ENCODE data around the gene SIRPD.
"Not testable (repeated sequence)": the region's sequence is repeated elsewhere in the genome, so short reads cannot be mapped to it uniquely, and the experiment has no call there.

SIRPD gene

GRCh38 chr20:1536893-1537730 is 20.4 kb downstream of the SIRPD start:
- DNase-seq, result no peak

- no peak for DNase-seq
Observed at GRCh38 chr20:1535420-1536175, 21.9 kb downstream of the SIRPD start.

GRCh38 chr20:1534526-1534925 is 23.0 kb downstream of the SIRPD start:
- no peak for DNase-seq

GRCh38 chr20:1533059-1533458 is 24.4 kb downstream of the SIRPD start:
- DNase-seq, result no peak

GRCh38 chr20:1528811-1529210 is 28.7 kb downstream of the SIRPD start:
- no peak for DNase-seq

DNA sequence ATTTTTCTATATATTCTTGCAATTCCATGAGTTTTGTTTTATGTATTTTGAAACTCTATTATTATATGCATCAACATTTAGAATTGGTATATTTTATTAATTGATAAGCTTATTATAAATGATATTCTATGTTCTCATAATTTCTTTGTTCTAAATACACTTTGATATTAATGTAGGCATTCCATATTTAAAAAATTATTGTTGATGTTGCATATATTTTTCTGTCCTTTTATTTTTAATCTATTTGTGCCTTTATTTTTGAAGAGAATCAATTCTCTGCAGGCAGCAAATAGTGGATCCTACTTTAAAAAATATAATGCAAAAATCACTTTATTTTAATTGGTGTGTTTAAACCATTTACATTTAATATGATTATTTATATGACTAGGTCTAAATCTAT is 29.6 kb downstream of the SIRPD start:
- DNase-seq, result no peak

DNA sequence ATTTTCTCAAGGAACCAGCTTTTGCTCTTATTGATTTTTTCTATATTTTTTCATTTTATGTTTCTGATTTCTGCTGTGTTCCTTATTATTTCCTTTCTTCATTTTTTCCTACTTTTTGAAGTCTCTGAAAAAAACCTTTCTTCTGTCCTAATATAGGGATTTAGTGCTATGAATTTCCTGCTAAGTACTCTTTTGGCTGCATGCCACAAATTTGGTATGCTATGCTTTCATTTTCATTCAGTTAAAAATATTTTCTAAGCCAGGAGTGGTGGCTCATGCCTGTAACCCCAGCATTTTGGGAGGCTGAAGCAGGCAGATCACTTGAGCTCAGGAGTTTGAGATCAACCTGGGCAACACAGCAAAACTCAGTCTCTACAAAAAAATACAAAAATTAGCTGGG is 30.6 kb downstream of the SIRPD start:
- DNase-seq, result no peak

- no peak for DNase-seq
Observed at GRCh38 chr20:1526310-1526709, 31.2 kb downstream of the SIRPD start.

GRCh38 chr20:1524004-1524403 is 33.5 kb downstream of the SIRPD start:
- no peak for DNase-seq

- no peak for DNase-seq
Observed at GRCh38 chr20:1517010-1517409, 40.5 kb downstream of the SIRPD start.

DNA sequence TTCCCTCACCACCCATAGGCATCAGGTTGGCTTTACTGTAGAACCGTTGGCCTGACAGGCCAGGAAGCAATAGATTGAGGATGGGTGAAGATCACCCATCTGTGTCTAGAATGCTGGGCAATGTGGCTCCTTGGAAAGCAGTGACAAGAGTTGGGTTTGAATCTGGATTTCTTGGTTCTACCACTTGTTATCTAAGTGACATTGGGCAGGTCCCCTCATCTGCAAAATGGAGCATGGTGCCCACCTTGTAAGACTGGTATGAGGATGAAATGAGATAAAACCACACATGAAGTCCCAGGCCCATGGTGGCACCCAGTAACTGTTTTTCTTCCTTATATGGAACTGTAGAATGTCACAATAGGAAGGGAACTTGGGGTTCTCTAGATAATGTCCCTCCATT is 43.7 kb downstream of the SIRPD start:
- no peak for DNase-seq

DNA sequence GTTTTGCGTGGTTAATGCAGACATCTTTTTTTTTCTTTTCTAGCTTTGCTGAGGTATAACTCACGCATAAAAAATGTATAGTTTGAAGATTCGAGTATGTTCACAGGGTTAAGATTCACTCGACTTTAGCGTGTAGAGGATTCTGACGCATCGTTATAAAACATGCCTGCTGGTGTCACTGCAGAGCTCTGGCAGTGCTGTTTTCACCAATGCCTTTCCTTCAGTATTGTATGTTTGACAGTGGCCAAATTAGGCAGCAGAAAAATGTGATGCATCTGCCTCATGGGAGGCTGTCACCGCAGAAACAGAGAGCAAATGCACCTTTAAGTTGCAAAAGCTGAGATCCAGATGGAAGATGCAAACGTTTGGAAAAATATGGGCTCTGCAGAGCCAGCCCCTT is 48.3 kb downstream of the SIRPD start:
- peak in 1 of 2 donors; percentile 9 for DNase-seq

DNA sequence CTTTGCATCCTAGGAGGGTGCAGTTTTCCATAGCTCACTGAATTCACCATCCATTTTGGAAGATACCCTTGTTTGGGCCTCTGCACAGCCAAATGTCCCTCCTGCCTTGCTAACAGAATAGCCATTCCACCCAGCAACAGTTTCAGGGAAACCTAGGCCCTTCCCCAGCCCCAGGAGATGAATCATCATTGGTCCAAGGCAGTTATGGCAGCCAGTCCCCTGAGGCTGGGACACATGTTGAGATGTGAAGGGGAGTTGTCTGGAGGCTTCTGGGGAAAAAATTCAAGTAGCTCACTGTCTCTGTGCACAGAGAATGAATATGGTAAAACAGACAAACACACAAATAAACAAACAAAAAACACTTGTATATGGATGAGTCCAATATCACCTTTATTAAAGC is 48.9 kb downstream of the SIRPD start:
- DNase-seq, result no peak

DNA sequence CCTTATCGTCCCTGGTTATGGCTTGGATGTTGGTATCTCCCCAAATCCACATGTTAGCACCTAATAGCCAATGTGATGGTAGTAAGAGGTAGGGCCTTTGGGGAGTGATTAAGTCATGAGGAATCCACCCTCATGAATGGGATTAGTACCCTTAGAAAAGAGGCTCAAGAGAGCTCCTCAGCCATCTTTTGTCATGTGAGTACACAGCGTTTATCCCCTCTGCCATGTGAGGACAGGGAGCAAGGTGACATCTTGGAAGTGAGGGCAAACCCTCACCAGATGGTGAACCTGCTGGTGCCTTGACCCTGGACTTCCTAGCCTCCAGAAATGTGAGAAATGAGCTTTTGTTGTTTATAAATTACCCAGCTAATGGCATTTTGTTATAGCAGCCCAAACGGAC is 50.2 kb downstream of the SIRPD start:
- DNase-seq, result no peak

DNA sequence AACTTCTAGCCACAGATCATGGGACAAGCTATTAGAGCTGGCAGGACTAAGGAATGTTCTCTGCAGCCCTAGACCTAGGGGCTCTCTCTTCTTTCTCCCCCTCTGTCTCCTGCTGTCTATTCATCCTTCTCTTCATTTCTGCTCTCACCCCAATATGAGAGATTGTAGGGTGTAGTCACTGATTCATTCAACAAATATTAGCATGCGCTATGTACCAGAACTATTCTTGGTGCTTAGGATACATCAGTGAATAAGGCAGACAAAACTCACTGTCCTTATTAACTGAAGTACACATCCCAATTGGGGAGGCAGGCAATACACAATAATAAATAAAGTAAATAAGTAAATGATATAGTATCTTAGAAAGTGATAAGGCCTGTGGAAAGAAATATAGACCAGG is 51.6 kb downstream of the SIRPD start:
- no peak for DNase-seq

- DNase-seq, result no peak
Observed at GRCh38 chr20:1505361-1505760, 52.1 kb downstream of the SIRPD start.

DNA sequence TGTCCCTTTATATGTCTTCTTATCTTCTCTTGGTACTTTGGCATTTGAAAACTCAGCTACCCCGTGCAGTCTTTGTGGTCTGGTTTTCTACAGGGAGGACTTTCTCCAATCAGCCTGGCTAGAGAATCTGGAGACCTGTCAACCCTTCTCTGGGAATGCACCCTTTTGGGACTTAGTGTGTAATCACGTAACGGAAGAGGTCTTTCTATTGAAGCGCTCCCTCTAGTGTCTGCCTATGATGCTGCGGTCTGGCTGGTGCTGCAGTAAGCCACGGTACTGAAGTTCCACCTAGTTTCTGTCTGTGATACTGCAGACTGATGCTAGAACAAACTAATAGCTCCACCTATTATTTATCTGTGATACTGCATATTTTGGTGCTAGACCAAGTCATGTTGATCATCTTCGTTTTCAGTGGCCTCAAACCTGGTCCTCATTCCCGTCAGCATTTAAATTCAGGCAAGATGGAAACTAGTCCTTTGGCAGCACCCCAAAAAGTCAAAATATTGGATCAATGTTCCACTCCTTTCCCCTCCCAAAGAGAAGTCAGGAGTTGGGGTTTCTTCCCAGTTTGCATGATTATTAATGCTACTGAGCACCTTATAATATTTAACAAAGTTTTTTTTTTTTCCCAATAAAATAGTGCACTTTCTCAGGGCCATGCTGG is 53.8 kb downstream of the SIRPD start:
- peak; percentile 58 to 65 for DNase-seq

DNA sequence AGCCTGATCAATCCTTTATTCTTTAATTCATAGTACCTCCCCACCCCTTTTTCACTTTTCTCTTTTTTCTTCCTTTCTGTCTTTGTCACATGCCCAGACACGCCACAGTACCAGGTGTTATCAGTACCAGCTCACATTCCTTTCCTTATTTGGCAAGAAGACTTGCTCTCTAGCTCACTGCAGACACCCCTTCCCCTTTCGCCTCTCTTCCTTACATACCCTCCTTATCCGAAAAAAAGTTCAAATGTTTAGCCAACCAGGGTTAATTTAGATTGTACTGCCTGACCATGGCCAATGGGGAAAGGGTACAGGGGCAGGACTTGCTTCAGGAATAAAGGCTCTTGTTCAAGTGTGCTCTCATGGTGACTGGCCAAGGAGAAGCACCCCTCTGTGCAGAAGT is 57.0 kb downstream of the SIRPD start:
- DNase-seq, result no peak

DNA sequence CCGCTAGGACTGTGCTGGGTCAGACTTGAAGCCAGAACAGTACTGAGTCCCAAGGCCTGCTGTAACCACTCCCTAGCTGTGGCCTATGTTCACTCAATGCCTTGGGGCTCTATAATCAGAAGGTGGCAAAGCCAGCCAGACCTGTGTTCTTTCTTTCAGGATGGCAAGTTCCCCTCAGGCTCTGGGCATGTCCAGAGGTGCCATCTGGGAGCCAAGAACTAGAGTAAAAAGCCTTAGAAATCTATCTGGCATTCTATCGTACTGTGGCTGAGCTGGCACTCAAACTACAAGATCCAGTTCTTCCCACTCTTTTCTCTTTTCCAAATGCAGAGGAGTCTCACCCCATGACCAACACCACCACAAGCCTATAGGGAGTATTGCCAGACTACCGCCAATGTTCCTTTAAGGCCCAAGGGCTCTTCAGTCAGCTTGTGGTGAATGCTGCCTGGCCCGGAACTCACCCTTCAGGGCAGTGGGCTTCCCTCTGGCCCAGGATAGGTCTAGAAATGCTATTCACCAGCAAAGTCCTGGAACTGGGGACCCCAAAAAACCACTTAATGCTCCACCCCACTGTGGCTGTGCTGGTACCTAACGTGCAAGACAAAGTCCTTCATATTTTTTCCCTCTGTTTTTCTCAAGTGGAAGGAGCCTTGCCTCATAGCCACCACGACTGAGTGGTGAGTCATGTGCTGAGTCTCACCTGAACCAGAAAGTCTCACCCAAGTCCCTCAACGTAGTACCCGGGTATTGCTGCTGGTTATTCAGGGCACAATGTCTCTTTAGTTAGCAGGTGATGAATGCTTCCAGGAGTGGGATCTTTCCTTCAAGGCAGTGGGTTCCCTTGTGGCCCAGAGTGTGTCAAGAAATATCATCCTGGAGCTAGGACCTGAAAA is 57.7 kb downstream of the SIRPD start:
- no peak for DNase-seq

- DNase-seq, result not testable (repeated sequence)
Observed at GRCh38 chr20:1497371-1497770, 60.1 kb downstream of the SIRPD start.

DNA sequence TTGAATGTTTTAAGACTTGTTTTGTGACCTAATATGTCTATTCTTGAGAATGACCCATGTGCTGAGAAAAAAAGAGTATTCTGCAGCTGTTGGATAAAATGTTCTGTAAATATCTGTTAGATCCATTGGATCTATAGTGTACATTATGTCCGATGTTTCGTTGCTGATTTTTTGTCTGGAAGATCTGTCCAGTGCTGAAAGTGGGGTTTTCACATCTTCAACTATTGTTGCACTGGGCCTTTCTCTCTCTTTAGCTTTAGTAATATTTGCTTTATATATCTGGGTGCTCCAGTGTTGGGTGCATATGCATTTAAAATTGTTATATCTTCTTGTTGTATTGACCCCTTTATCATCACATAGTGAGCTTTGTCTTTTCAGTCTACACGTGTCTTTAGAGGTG is 60.6 kb downstream of the SIRPD start:
- no peak for DNase-seq

DNA sequence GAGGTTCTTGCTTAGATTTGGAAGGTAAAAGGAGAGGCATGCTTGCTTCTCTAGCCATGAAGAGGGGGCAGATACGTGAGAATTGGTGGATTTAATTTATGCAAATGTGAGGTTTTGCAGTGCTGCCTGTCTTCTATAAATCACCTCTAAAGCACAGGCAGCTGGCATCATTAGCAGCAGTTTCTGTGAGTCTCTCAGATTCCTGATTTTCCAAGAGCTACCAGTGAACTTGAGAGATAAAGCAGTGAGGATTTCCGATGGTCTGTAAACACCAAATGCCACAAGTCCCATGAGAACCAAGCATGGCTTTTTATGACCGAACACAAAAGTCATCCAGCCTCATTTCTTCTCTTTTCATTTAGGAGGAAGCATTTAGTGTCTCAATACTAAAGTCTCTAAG is 63.1 kb downstream of the SIRPD start:
- no peak for DNase-seq

DNA sequence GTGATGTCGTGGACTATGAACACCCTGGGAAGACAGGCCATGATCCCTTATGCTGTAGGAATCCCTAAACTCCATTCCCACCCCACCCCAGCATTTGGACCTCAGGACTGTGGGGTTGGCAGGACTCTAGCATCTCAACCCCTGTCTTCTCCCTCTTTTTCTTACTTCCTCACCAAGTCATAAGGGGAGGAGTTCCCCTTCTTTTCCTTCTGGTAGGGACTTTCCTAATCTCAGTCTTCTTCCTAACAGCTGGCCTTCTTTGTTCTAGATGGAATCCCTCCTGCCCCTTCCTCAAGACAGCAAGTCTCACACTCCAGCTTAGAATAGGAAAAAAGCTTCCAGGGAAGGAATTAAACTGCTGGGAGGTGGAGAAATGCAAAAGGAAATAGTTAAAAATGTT is 64.0 kb downstream of the SIRPD start:
- DNase-seq, result no peak

All from stimulated activated CD4-positive, alpha-beta T cell treated with anti-CD3 and anti-CD28 coated beads, Interleukin-2, amount 100 ng/mL, for 48 hours (primary cell).